HepG2 (cell line): Measurements from ENCODE around the gene GLIS2. TPM values are rescaled to one million over a fixed set of nuclear protein-coding genes. Genes with fewer than 3 reads are reported as not detected.

Source experiments
- ATRX ChIP-seq: sonication (generic); formaldehyde crosslinking; IDR thresholded peaks from 2 replicates; pipeline ENCODE4 v1.4.0; 2020; ENCODE audit warnings: missing genetic modification reagents, borderline replicate concordance
- CREM ChIP-seq, 2 experiments: sonication (generic) in 1 of 2; formaldehyde crosslinking in 1 of 2; IDR thresholded peaks; 2 replicates each; pipeline versions ENCODE4 v1.4.0 to v1.6.1; 2016 to 2020; ENCODE audit warnings: antibody characterized with exemption in 1 of 2, mild to moderate bottlenecking in 1 of 2, missing genetic modification reagents in 1 of 2
- HDAC6 ChIP-seq: fragments of 200-600 bp; sonication (generic); IDR thresholded peaks from 2 replicates; pipeline ENCODE4 v1.7.0; 2017; ENCODE audit warnings: mild to moderate bottlenecking, antibody characterized with exemption, low read length, low read depth
- IKZF1 ChIP-seq: fragments of 450-650 bp; IDR thresholded peaks from 2 replicates; pipeline ENCODE4 v1.7.1; 2016
- MYPOP ChIP-seq: sonication (generic); formaldehyde crosslinking; IDR thresholded peaks from 2 replicates; pipeline ENCODE4 v1.8.1; 2023; ENCODE audit warnings: mild to moderate bottlenecking, moderate library complexity, missing genetic modification reagents
- RXRB ChIP-seq: IDR thresholded peaks from 2 replicates; pipeline ENCODE4 v1.6.1; 2016; ENCODE audit warnings: borderline replicate concordance, missing genetic modification reagents, missing compliant biosample characterization
- SNAPC2 ChIP-seq: sonication (generic); formaldehyde crosslinking; IDR thresholded peaks from 2 replicates; pipeline ENCODE4 v1.8.1; 2022; ENCODE audit warnings: mild to moderate bottlenecking, missing genetic modification reagents
- SRY ChIP-seq: sonication (generic); formaldehyde crosslinking; IDR thresholded peaks from 2 replicates; pipeline ENCODE4 v1.8.0; 2022; ENCODE audit warnings: mild to moderate bottlenecking, missing genetic modification reagents
- TEF ChIP-seq: sonication (generic); formaldehyde crosslinking; IDR thresholded peaks from 2 replicates; pipeline ENCODE4 v1.5.0; 2020; ENCODE audit warnings: missing genetic modification reagents
- ZBTB37 ChIP-seq: sonication (generic); formaldehyde crosslinking; IDR thresholded peaks from 2 replicates; pipeline ENCODE4 v1.4.0; 2020; ENCODE audit warnings: mild to moderate bottlenecking, missing genetic modification reagents
- ZNF30 ChIP-seq: sonication (generic); formaldehyde crosslinking; IDR thresholded peaks from 2 replicates; pipeline ENCODE4 v1.5.0; 2020; ENCODE audit warnings: mild to moderate bottlenecking, missing genetic modification reagents
- ZNF329 ChIP-seq: sonication (generic); formaldehyde crosslinking; IDR thresholded peaks from 2 replicates; pipeline ENCODE4 v1.9.0; 2021; ENCODE audit warnings: low read depth, mild to moderate bottlenecking, missing genetic modification reagents
- ZNF556 ChIP-seq: sonication (generic); formaldehyde crosslinking; IDR thresholded peaks from 2 replicates; pipeline ENCODE4 v1.4.0; 2020; ENCODE audit warnings: mild to moderate bottlenecking, missing genetic modification reagents, borderline replicate concordance
- ZNF615 ChIP-seq: sonication (generic); formaldehyde crosslinking; IDR thresholded peaks from 2 replicates; pipeline ENCODE4 v1.5.0; 2020; ENCODE audit warnings: mild to moderate bottlenecking, missing genetic modification reagents, borderline replicate concordance
- ZSCAN31 ChIP-seq: sonication (generic); formaldehyde crosslinking; IDR thresholded peaks from 2 replicates; pipeline ENCODE4 v1.5.0; 2020; ENCODE audit warnings: low read depth, mild to moderate bottlenecking, missing genetic modification reagents
- polyA plus RNA-seq, 8 experiments: library from polyadenylated mRNA; depleted of rRNA in 3 of 8; stranded (reverse) in 7 of 8; unstranded in 1 of 8; fragments of >200 nt; fragmentation: Illumina TruSeq in 4 of 8; extraction: Trizol in 4 of 8; gene quantifications; 2 replicates each; pipeline versions ENCODE4 v1.2.1 to v1.2.3, GENCODE V29; 2011 to 2016; ENCODE audit warnings: low read depth in 4 of 8, missing spikeins in 1 of 8, mixed read lengths in 1 of 8; ENCODE audit not compliant: insufficient read depth in 1 of 8
- total RNA-seq, 5 experiments: library from RNA; depleted of rRNA; stranded (reverse); fragments of >200 nt; fragmentation: Illumina TruSeq; extraction: Trizol; gene quantifications; 2 replicates each; pipeline ENCODE4 v1.2.3, GENCODE V29; 2016; ENCODE audit warnings: low read depth in 1 of 5
- TF ChIP-seq, protein P1 (sequence below): sonication (generic); formaldehyde crosslinking; IDR thresholded peaks from 2 replicates; pipeline ENCODE4 v1.5.1; 2020; ENCODE audit warnings: mild to moderate bottlenecking, missing genetic modification reagents
- TF ChIP-seq, protein P2 (sequence below), 2 experiments: sonication (generic) in 1 of 2; formaldehyde crosslinking in 1 of 2; IDR thresholded peaks; 2 replicates each; pipeline versions ENCODE4 v1.4.0 to v1.6.1; 2016 to 2020; ENCODE audit warnings: borderline replicate concordance in 1 of 2, low read depth in 1 of 2, mild to moderate bottlenecking in 1 of 2, missing genetic modification reagents in 1 of 2

Gene GLIS2
- total and polyA plus RNA-seq, 2 of the 13 experiments (the other 11 are each of a cell fraction or from before 2014, with no cell fraction given), result 0.28 to 0.29 TPM

DNA sequence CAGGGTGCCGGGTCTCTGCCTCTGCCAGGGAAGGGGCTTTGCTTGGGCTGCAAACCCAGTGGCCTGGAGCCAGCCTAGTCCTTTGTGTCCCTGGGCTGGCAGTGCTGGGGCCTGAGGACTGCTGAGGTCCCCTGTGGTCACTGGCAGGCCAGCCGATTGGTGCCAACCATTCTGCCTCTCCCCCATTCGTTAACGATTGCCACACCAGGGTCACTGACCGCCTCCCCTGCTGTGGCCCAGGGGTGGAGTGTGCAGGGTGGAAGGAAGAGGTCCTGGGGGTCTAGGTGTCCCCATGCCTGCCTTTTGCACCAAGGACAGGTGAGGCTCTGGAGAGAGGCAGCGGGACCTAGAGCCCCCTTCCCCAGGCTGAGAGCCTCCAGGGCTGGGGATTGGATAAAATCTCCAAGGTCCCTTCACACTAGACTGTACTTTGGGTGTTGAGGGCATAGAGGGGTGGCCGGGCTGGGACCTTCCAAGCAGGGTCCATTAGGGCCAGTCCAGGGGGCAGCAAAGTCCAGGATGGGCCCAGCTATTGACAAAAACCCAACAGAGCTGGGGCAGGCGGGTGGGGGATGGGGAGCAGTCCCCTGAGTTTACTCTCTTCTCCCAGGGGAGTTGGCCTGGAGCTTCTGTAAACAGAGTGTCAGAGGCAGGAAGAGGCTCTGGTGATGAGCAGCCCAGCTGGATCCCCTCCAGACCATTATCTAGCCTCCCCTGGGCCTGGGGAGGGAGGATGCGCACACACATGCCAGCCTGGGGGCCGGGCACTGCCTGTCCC is 56.9 kb downstream of the GLIS2 start (continued):
- TF ChIP-seq, protein P1, sequence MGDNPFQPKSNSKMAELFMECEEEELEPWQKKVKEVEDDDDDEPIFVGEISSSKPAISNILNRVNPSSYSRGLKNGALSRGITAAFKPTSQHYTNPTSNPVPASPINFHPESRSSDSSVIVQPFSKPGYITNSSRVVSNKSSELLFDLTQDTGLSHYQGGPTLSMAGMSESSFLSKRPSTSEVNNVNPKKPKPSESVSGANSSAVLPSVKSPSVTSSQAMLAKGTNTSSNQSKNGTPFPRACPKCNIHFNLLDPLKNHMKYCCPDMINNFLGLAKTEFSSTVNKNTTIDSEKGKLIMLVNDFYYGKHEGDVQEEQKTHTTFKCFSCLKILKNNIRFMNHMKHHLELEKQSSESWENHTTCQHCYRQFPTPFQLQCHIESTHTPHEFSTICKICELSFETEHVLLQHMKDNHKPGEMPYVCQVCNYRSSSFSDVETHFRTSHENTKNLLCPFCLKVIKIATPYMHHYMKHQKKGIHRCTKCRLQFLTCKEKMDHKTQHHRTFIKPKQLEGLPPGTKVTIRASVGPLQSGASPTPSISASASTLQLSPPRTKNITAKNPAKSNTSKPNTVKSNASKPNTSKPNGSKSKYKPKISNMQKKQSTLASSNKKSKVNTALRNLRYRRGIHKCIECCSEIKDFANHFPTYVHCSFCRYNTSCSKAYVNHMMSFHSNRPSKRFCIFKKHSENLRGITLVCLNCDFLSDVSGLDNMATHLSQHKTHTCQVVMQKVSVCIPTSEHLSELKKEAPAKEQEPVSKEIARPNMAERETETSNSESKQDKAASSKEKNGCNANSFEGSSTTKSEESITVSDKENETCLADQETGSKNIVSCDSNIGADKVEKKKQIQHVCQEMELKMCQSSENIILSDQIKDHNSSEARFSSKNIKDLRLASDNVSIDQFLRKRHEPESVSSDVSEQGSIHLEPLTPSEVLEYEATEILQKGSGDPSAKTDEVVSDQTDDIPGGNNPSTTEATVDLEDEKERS, result no peak
- TF ChIP-seq TEF (CRISPR knock-in tag) (no peak), MYPOP (0 out of 2 replicates have a peak, but pooled peaks have one; percentile 22), ZNF615 (CRISPR knock-in tag) (no peak), ZNF329 (CRISPR knock-in tag) (no peak), HDAC6 (no peak), IKZF1 (no peak), CREM (IDR thresholded peaks at IDR 0.05) (peak; percentile 66; the same call in 1 of the 2 replicates), CREM (CRISPR knock-in tag; IDR thresholded peaks at IDR 0.05) (no peak), SRY (CRISPR knock-in tag) (peak; percentile 41; the same call in 1 of the 2 replicates), ZSCAN31 (CRISPR knock-in tag) (peak; percentile 63), ATRX (CRISPR knock-in tag) (no peak), ZNF556 (CRISPR knock-in tag) (peak; percentile 43; the same call in 1 of the 2 replicates), SNAPC2 (CRISPR knock-in tag) (peak; percentile 57; the same call in 1 of the 2 replicates), ZNF30 (CRISPR knock-in tag) (no peak), RXRB (CRISPR knock-in tag) (peak; percentile 67), ZBTB37 (CRISPR knock-in tag) (no peak)
- TF ChIP-seq, protein P2, sequence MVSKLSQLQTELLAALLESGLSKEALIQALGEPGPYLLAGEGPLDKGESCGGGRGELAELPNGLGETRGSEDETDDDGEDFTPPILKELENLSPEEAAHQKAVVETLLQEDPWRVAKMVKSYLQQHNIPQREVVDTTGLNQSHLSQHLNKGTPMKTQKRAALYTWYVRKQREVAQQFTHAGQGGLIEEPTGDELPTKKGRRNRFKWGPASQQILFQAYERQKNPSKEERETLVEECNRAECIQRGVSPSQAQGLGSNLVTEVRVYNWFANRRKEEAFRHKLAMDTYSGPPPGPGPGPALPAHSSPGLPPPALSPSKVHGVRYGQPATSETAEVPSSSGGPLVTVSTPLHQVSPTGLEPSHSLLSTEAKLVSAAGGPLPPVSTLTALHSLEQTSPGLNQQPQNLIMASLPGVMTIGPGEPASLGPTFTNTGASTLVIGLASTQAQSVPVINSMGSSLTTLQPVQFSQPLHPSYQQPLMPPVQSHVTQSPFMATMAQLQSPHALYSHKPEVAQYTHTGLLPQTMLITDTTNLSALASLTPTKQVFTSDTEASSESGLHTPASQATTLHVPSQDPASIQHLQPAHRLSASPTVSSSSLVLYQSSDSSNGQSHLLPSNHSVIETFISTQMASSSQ (IDR thresholded peaks at IDR 0.05; ENCODE audit: low read depth), result peak; percentile 60; the same call in 1 of the 2 replicates
- TF ChIP-seq, protein P2 (CRISPR knock-in tag; IDR thresholded peaks at IDR 0.05; ENCODE audit: borderline replicate concordance), result peak; percentile 72; the same call in 1 of the 2 replicates
